H9 (cell line): ENCODE data around the gene EGFR. TPM values are rescaled to one million over a fixed set of nuclear protein-coding genes. Genes with fewer than 3 reads are reported as not detected.

Experiments
- DNase-seq: peaks from one replicate; pipeline ENCODE4 v3.0.0-alpha.2; 2017
- H2AFZ ChIP-seq: one replicate; pipeline ENCODE4 v1.6.1; 2013; ENCODE audit warnings: mild to moderate bottlenecking, low read length, control low read depth, moderate library complexity
- H2AK5ac ChIP-seq: 2 replicates; pipeline ENCODE4 v1.6.1; 2013; ENCODE audit warnings: low read length, control low read depth, mixed read lengths; ENCODE audit not compliant: insufficient read length
- H2BK120ac ChIP-seq: one replicate; pipeline ENCODE4 v1.6.1; 2013; ENCODE audit warnings: low read depth, mild to moderate bottlenecking, low read length, control low read depth, inconsistent platforms; ENCODE audit not compliant: poor library complexity, severe bottlenecking
- H2BK12ac ChIP-seq: 2 replicates; pipeline ENCODE4 v1.6.1; 2013; ENCODE audit warnings: low read length, control low read depth, mixed read lengths, low read depth; ENCODE audit not compliant: insufficient read length
- H2BK15ac ChIP-seq: 2 replicates; pipeline ENCODE4 v1.6.1; 2013; ENCODE audit warnings: low read depth, low read length, control low read depth
- H2BK20ac ChIP-seq: one replicate; pipeline ENCODE4 v1.6.1; 2013; ENCODE audit warnings: low read depth, mild to moderate bottlenecking, low read length, control low read depth, inconsistent platforms; ENCODE audit not compliant: poor library complexity, severe bottlenecking
- H2BK5ac ChIP-seq: 2 replicates; pipeline ENCODE4 v1.6.1; 2013; ENCODE audit warnings: low read length, control low read depth, mixed read lengths; ENCODE audit not compliant: insufficient read length
- H3K14ac ChIP-seq: 2 replicates; pipeline ENCODE4 v1.6.1; 2013; ENCODE audit warnings: low read length, control low read depth; ENCODE audit not compliant: insufficient read depth
- H3K18ac ChIP-seq: 2 replicates; pipeline ENCODE4 v1.6.1; 2013; ENCODE audit warnings: low read depth, mild to moderate bottlenecking, mixed read lengths, low read length, control low read depth; ENCODE audit not compliant: insufficient read length
- H3K23ac ChIP-seq: 2 replicates; pipeline ENCODE4 v1.6.1; 2013; ENCODE audit warnings: low read length, control low read depth, mixed read lengths, low read depth; ENCODE audit not compliant: insufficient read length
- H3K23me2 ChIP-seq: 2 replicates; pipeline ENCODE4 v1.6.1; 2013; ENCODE audit warnings: low read depth, mild to moderate bottlenecking, mixed read lengths, low read length, control low read depth; ENCODE audit not compliant: insufficient read length, poor library complexity, severe bottlenecking
- H3K27ac ChIP-seq: 2 replicates; pipeline ENCODE4 v1.5.1; 2013; ENCODE audit warnings: low read length, control low read depth, mixed read lengths, low read depth; ENCODE audit not compliant: insufficient read length
- H3K27me3 ChIP-seq: 2 replicates; pipeline ENCODE4 v1.6.1; 2013; ENCODE audit warnings: low read length, control low read depth, inconsistent platforms; ENCODE audit not compliant: insufficient read depth
- H3K4ac ChIP-seq: 2 replicates; pipeline ENCODE4 v1.6.1; 2013; ENCODE audit warnings: low read depth, mild to moderate bottlenecking, control low read depth, inconsistent platforms, low read length, moderate library complexity
- H3K4me1 ChIP-seq: 2 replicates; pipeline ENCODE4 v1.6.1; 2013; ENCODE audit warnings: low read length, control low read depth, inconsistent platforms; ENCODE audit not compliant: insufficient read depth
- H3K4me2 ChIP-seq: 2 replicates; pipeline ENCODE4 v1.6.1; 2013; ENCODE audit warnings: low read length, control low read depth, mixed read lengths; ENCODE audit not compliant: insufficient read length, insufficient read depth
- H3K56ac ChIP-seq: 2 replicates; pipeline ENCODE4 v1.6.1; 2013; ENCODE audit warnings: low read depth, mild to moderate bottlenecking, mixed read lengths, low read length, control low read depth; ENCODE audit not compliant: insufficient read length
- H3K79me1 ChIP-seq: 2 replicates; pipeline ENCODE4 v1.6.1; 2013; ENCODE audit warnings: low read depth, mild to moderate bottlenecking, moderate library complexity, low read length, control low read depth, inconsistent platforms; ENCODE audit not compliant: insufficient read depth, poor library complexity, severe bottlenecking
- H3K79me2 ChIP-seq: 2 replicates; pipeline ENCODE4 v1.6.1; 2013; ENCODE audit warnings: low read length, control low read depth, inconsistent platforms; ENCODE audit not compliant: insufficient read depth
- H3K9ac ChIP-seq: 2 replicates; pipeline ENCODE4 v1.6.1; 2013; ENCODE audit warnings: low read length, control low read depth, mixed read lengths; ENCODE audit not compliant: insufficient read length; ENCODE audit errors: extremely low read depth
- H3K9me3 ChIP-seq: one replicate; pipeline ENCODE4 v1.6.1; 2013; ENCODE audit warnings: low read depth, low read length, inconsistent platforms; ENCODE audit not compliant: control insufficient read depth
- H3T11ph ChIP-seq: one replicate; pipeline ENCODE4 v1.6.1; 2013; ENCODE audit warnings: mild to moderate bottlenecking, low read length, control low read depth, inconsistent platforms
- H4K20me1 ChIP-seq: one replicate; pipeline ENCODE4 v1.6.1; 2013; ENCODE audit not compliant: control insufficient read depth, insufficient read length, insufficient read depth
- H4K5ac ChIP-seq: 2 replicates; pipeline ENCODE4 v1.6.1; 2013; ENCODE audit warnings: low read depth, mild to moderate bottlenecking, mixed read lengths, low read length, control low read depth; ENCODE audit not compliant: insufficient read length
- H4K8ac ChIP-seq: replicated peaks from 2 replicates; pipeline ENCODE4 v1.6.1; 2013; ENCODE audit warnings: low read length, control low read depth, mixed read lengths, low read depth; ENCODE audit not compliant: insufficient read length
- H4K91ac ChIP-seq: 2 replicates; pipeline ENCODE4 v1.6.1; 2013; ENCODE audit warnings: low read depth, mild to moderate bottlenecking, moderate library complexity, mixed read lengths, low read length, control low read depth; ENCODE audit not compliant: insufficient read length
- H3K27ac Mint-ChIP-seq, 3 experiments: 2 replicates in 2 of 3; 3 replicates in 1 of 3; pipeline ENCODE4 v1.8.0; 2020 to 2021; ENCODE audit warnings: mixed read lengths in 3 of 3, mild to moderate bottlenecking in 1 of 3, moderate library complexity in 1 of 3
- H3K27me3 Mint-ChIP-seq: 2 replicates; pipeline ENCODE4 v1.8.0; 2021; ENCODE audit warnings: low read depth, mild to moderate bottlenecking, moderate library complexity, mixed read lengths
- H3K36me3 Mint-ChIP-seq, 3 experiments: 2 replicates in 2 of 3; 3 replicates in 1 of 3; pipeline ENCODE4 v1.8.0; 2020 to 2021; ENCODE audit warnings: low read depth in 3 of 3, mixed read lengths in 3 of 3; ENCODE audit not compliant: insufficient read depth in 1 of 3
- H3K4me1 Mint-ChIP-seq, 2 experiments: 2 replicates each; pipeline ENCODE4 v1.8.0; 2020; ENCODE audit warnings: mixed read lengths in 2 of 2
- H3K4me3 Mint-ChIP-seq, 2 experiments: 2 replicates in 1 of 2; 3 replicates in 1 of 2; pipeline ENCODE4 v1.8.0; 2020 to 2021; ENCODE audit warnings: mild to moderate bottlenecking in 2 of 2, mixed read lengths in 2 of 2, moderate library complexity in 1 of 2
- H3K9me3 Mint-ChIP-seq, 2 experiments: 2 replicates in 1 of 2; 3 replicates in 1 of 2; pipeline ENCODE4 v1.8.0; 2020; ENCODE audit warnings: mild to moderate bottlenecking in 2 of 2, mixed read lengths in 2 of 2, moderate library complexity in 1 of 2
- CTCF ChIP-seq: fragments of 200-600 bp; sonication (generic); conservative IDR thresholded peaks from 3 replicates; pipeline ENCODE4 v1.8.0; 2021; ENCODE audit warnings: antibody characterized with exemption, mild to moderate bottlenecking
- whole genome bisulfite sequencing: extraction: QIAGEN DNeasy Blood & Tissue Kit; methylation state at CpG from one replicate; pipeline ENCODE4 v1.1.7; 2013; ENCODE audit warnings: missing lambda C conversion rate, low lambda C conversion rate, mixed read lengths; ENCODE audit not compliant: insufficient read length; ENCODE audit errors: extremely low coverage; 5-methylcytosine and 5-hydroxymethylcytosine counted together
- total RNA-seq: library from RNA; stranded (reverse); gene quantifications from 2 replicates; pipeline ENCODE4 v1.2.1, GENCODE V29; 2021

EGFR gene
- total RNA-seq, 1 experiment from 2014 or later, result 3.3 TPM

GRCh38 chr7:55148571-55148970 lies 129.8 kb downstream of the EGFR start:
- H3K14ac ChIP-seq, result no peak overlapping the region
- no peak overlapping the region for H4K91ac ChIP-seq
- no peak overlapping the region for H4K5ac ChIP-seq
- H2BK15ac ChIP-seq, result no peak overlapping the region
- no peak overlapping the region for H4K8ac ChIP-seq
- H3K9ac ChIP-seq, result no peak overlapping the region
- no CpG with 5 or more reads among the region's 3 CpGs for WGBS
- no peak overlapping the region for H3K27ac Mint-ChIP-seq
- no peaks in the 10 kb centered on the region; the same call in 1 of the 2 replicates for H3K27me3 ChIP-seq
- H3K79me2 ChIP-seq, result no peaks in the 10 kb centered on the region
- H2AFZ ChIP-seq, result no peak overlapping the region
- H3K56ac ChIP-seq, result no peak overlapping the region
- H3T11ph ChIP-seq, result no peak overlapping the region
- H3K4ac ChIP-seq, result no peak overlapping the region
- no peaks in the 10 kb centered on the region for H3K9me3 Mint-ChIP-seq
- no peak overlapping the region for H3K27ac ChIP-seq
- no peaks in the 10 kb centered on the region for H3K9me3 ChIP-seq
- peaks cover 2 to 3% of the 10 kb centered on the region in 2 experiments; a peak in 3 of 4 replicates for H3K4me1 Mint-ChIP-seq
- H3K4me3 Mint-ChIP-seq, result no peak overlapping the region
- no peaks in the 10 kb centered on the region for H3K79me1 ChIP-seq
- H2BK5ac ChIP-seq, result no peak overlapping the region
- H3K18ac ChIP-seq, result no peak overlapping the region
- no peak for TF ChIP-seq CTCF
- no peaks in the 10 kb centered on the region for H3K23me2 ChIP-seq
- H2BK20ac ChIP-seq, result no peak overlapping the region
- H3K27me3 Mint-ChIP-seq, result no peaks in the 10 kb centered on the region; the same call in 1 of the 2 replicates
- H2AK5ac ChIP-seq, result no peak overlapping the region
- H2BK12ac ChIP-seq, result no peak overlapping the region
- no peaks in the 10 kb centered on the region for H3K4me1 ChIP-seq
- DNase-seq, result no peak
- no peak overlapping the region for H3K23ac ChIP-seq
- H3K4me2 ChIP-seq, result no peak overlapping the region
- H4K20me1 ChIP-seq, result no peaks in the 10 kb centered on the region
- no peaks in the 10 kb centered on the region; a peak in 1 of 7 replicates for H3K36me3 Mint-ChIP-seq
- no peak overlapping the region for H2BK120ac ChIP-seq
